ENCODE data around the gene TFAP2C. TPM values are rescaled to one million over a fixed set of nuclear protein-coding genes. Genes with fewer than 3 reads are reported as not detected.

Gene TFAP2C
- total and polyA plus RNA-seq, 2 experiments from 2014 or later: 1.7 to 3.7 TPM

DNA sequence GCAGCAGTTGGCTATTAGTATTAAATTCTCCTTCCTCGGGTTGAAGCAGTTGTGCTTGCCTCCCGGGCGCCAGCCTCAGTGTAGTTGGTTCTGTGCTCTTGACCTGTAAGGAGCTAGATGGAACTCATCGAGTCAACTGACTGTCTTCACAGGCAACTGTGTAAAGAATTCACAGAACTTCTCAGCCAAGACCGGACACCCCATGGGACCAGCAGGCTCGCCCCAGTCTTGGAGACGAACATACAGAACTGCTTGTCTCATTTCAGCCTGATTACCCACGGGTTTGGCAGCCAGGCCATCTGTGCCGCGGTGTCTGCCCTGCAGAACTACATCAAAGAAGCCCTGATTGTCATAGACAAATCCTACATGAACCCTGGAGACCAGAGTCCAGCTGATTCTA is 8.5 kb downstream of the TFAP2C start:
- no peak overlapping the region for H3K4me2 ChIP-seq
- no peak overlapping the region for H2AFZ ChIP-seq
- no peak for DNase-seq (ENCODE audit: low spot score)
- H3K4me1 ChIP-seq (ENCODE audit: insufficient read depth): no peaks in the 10 kb centered on the region
- no peaks in the 10 kb centered on the region for H4K20me1 ChIP-seq (ENCODE audit: insufficient read depth, poor library complexity, severe bottlenecking)
- no peaks in the 10 kb centered on the region for H3K79me2 ChIP-seq
- no peak overlapping the region for H3K27ac ChIP-seq
- no peaks in the 10 kb centered on the region for H3K9me3 ChIP-seq (ENCODE audit: low read depth)
- 69% methylated on average over 10 of the region's 10 CpGs for WGBS (ENCODE audit: low lambda C conversion rate, missing lambda C conversion rate)
- H3K36me3 ChIP-seq (replicated peaks; ENCODE audit: insufficient read depth, low read depth): no peaks in the 10 kb centered on the region
- TF ChIP-seq EZH2 (IDR thresholded peaks at IDR 0.05; ENCODE audit: borderline replicate concordance): no peak
- no peak for TF ChIP-seq EZH2phosphoT487 (IDR thresholded peaks at IDR 0.05; ENCODE audit: low read depth, severe bottlenecking, unreplicated experiment)
- TF ChIP-seq, protein P1, sequence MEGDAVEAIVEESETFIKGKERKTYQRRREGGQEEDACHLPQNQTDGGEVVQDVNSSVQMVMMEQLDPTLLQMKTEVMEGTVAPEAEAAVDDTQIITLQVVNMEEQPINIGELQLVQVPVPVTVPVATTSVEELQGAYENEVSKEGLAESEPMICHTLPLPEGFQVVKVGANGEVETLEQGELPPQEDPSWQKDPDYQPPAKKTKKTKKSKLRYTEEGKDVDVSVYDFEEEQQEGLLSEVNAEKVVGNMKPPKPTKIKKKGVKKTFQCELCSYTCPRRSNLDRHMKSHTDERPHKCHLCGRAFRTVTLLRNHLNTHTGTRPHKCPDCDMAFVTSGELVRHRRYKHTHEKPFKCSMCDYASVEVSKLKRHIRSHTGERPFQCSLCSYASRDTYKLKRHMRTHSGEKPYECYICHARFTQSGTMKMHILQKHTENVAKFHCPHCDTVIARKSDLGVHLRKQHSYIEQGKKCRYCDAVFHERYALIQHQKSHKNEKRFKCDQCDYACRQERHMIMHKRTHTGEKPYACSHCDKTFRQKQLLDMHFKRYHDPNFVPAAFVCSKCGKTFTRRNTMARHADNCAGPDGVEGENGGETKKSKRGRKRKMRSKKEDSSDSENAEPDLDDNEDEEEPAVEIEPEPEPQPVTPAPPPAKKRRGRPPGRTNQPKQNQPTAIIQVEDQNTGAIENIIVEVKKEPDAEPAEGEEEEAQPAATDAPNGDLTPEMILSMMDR (IDR thresholded peaks at IDR 0.05; ENCODE audit: poor library complexity): no peak
- H3K9me2 ChIP-seq (replicated peaks; ENCODE audit: insufficient read depth): no peaks in the 10 kb centered on the region
- H3K27me3 ChIP-seq: peaks cover 46% of the 10 kb centered on the region
- H3K4me3 ChIP-seq: no peak overlapping the region

GRCh38 chr20:56646599-56646998 is 17.5 kb downstream of the TFAP2C start:
- Histone ChIP-seq H4K20me1 (ENCODE audit: insufficient read depth, poor library complexity, severe bottlenecking) (no peaks in the 10 kb centered on the region), H3K4me2 (no peak overlapping the region), H3K9me3 (ENCODE audit: low read depth) (no peaks in the 10 kb centered on the region), H3K4me1 (ENCODE audit: insufficient read depth) (no peaks in the 10 kb centered on the region), H3K9me2 (replicated peaks; ENCODE audit: insufficient read depth) (no peaks in the 10 kb centered on the region), H3K4me3 (no peak overlapping the region), H3K27ac (no peak overlapping the region), H3K36me3 (replicated peaks; ENCODE audit: insufficient read depth, low read depth) (no peaks in the 10 kb centered on the region), H3K27me3 (no peaks in the 10 kb centered on the region), H3K79me2 (no peaks in the 10 kb centered on the region), H2AFZ (no peak overlapping the region)
- no peak for DNase-seq (ENCODE audit: low spot score)
- TF ChIP-seq EZH2 (IDR thresholded peaks at IDR 0.05; ENCODE audit: borderline replicate concordance) (no peak), EZH2phosphoT487 (IDR thresholded peaks at IDR 0.05; ENCODE audit: low read depth, severe bottlenecking, unreplicated experiment) (no peak)
- TF ChIP-seq, protein P1 (IDR thresholded peaks at IDR 0.05; ENCODE audit: poor library complexity): no peak
- WGBS (ENCODE audit: low lambda C conversion rate, missing lambda C conversion rate): 95% methylated on average over 4 of the region's 4 CpGs

DNA sequence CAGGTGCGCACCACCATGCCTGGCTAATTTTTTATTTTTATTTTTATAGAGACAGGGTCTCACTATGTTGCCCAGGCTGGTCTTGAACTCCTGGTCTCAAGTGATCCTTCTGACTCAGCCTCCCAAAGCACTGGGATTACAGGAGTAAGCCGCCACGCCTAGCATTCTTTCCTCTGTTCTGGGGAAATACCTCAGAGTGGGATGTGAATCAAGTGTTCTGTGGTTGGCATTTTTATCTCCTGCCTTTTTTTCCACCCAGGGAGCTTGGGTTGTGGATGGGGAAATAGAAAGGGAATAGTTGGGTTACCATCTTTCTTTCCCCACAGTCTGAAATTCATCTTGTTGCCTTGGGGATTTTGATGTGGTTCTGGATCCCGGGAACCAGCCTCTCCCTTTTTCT is 24.1 kb downstream of the TFAP2C start:
- Histone ChIP-seq H3K4me1 (ENCODE audit: insufficient read depth) (no peaks in the 10 kb centered on the region), H3K27ac (no peak overlapping the region), H3K79me2 (no peaks in the 10 kb centered on the region), H3K4me3 (no peak overlapping the region), H3K9me2 (replicated peaks; ENCODE audit: insufficient read depth) (no peaks in the 10 kb centered on the region), H2AFZ (no peak overlapping the region), H3K36me3 (replicated peaks; ENCODE audit: insufficient read depth, low read depth) (no peaks in the 10 kb centered on the region), H3K27me3 (no peaks in the 10 kb centered on the region), H3K9me3 (ENCODE audit: low read depth) (no peaks in the 10 kb centered on the region), H3K4me2 (no peak overlapping the region), H4K20me1 (ENCODE audit: insufficient read depth, poor library complexity, severe bottlenecking) (no peaks in the 10 kb centered on the region)
- 96% methylated on average over 4 of the region's 4 CpGs for WGBS (ENCODE audit: low lambda C conversion rate, missing lambda C conversion rate)
- DNase-seq (ENCODE audit: low spot score): no peak
- TF ChIP-seq EZH2 (IDR thresholded peaks at IDR 0.05; ENCODE audit: borderline replicate concordance) (no peak), EZH2phosphoT487 (IDR thresholded peaks at IDR 0.05; ENCODE audit: low read depth, severe bottlenecking, unreplicated experiment) (no peak)
- TF ChIP-seq, protein P1 (IDR thresholded peaks at IDR 0.05; ENCODE audit: poor library complexity): no peak

DNA sequence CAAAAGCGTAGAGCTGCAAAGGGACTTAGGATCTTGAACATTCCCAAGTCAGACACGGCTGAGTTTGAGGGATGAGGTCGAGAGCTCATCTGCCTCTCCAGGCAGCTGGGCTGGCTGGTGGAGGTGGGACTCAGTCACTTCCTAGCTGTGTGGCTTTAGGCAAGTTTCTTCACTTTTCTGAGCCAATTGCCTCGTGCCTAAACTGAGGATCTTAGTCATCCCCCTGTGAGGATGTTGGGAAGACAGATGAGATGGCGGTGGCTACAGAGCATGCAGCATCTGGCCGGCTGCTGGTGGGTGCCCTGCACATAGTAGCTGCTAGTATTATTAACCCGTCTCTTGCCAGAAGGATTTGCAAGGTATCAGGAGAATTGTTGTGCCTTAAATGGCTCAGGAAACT is 27.5 kb downstream of the TFAP2C start:
- no peaks in the 10 kb centered on the region for H3K27me3 ChIP-seq
- no peaks in the 10 kb centered on the region for H3K79me2 ChIP-seq
- no peak overlapping the region for H2AFZ ChIP-seq
- H4K20me1 ChIP-seq (ENCODE audit: insufficient read depth, poor library complexity, severe bottlenecking): no peaks in the 10 kb centered on the region
- H3K4me1 ChIP-seq (ENCODE audit: insufficient read depth): no peaks in the 10 kb centered on the region
- H3K4me3 ChIP-seq: no peak overlapping the region
- H3K36me3 ChIP-seq (replicated peaks; ENCODE audit: insufficient read depth, low read depth): no peaks in the 10 kb centered on the region
- no peak for DNase-seq (ENCODE audit: low spot score)
- H3K9me2 ChIP-seq (replicated peaks; ENCODE audit: insufficient read depth): no peaks in the 10 kb centered on the region
- H3K4me2 ChIP-seq: no peak overlapping the region
- H3K9me3 ChIP-seq (ENCODE audit: low read depth): no peaks in the 10 kb centered on the region
- 64% methylated on average over 7 of the region's 7 CpGs for WGBS (ENCODE audit: low lambda C conversion rate, missing lambda C conversion rate)
- TF ChIP-seq, protein P1 (IDR thresholded peaks at IDR 0.05; ENCODE audit: poor library complexity): no peak
- no peak for TF ChIP-seq EZH2 (IDR thresholded peaks at IDR 0.05; ENCODE audit: borderline replicate concordance)
- no peak for TF ChIP-seq EZH2phosphoT487 (IDR thresholded peaks at IDR 0.05; ENCODE audit: low read depth, severe bottlenecking, unreplicated experiment)
- H3K27ac ChIP-seq: no peak overlapping the region

Measured in hepatocyte (in vitro differentiated cells).